Measurements from ENCODE around the gene SMTNL2.
"Not testable (repeated sequence)": the region's sequence is repeated elsewhere in the genome, so short reads cannot be mapped to it uniquely, and the experiment has no call there.

The SMTNL2 gene

DNA sequence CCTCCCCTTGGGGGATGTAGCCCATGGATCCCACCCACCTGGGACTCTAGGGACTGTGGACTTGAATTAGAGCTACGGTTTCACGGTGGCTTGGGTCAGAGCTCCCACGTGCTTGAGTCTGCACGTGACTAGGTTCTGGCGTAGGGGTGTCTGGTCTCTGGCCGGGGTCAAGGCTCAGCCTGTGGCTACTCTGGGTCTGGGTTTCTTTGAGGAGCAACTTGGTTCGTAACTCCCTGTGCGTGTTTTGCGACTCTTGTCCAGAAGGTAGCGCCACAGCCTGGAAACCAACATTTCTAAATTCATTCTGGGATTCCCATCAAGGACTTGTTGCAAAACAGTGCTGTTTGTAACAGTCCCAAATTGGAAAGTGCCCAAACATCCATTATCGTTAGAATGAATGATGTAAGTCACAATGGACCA is 23.5 kb upstream of the SMTNL2 start:
- DNase-seq = no peak

DNA sequence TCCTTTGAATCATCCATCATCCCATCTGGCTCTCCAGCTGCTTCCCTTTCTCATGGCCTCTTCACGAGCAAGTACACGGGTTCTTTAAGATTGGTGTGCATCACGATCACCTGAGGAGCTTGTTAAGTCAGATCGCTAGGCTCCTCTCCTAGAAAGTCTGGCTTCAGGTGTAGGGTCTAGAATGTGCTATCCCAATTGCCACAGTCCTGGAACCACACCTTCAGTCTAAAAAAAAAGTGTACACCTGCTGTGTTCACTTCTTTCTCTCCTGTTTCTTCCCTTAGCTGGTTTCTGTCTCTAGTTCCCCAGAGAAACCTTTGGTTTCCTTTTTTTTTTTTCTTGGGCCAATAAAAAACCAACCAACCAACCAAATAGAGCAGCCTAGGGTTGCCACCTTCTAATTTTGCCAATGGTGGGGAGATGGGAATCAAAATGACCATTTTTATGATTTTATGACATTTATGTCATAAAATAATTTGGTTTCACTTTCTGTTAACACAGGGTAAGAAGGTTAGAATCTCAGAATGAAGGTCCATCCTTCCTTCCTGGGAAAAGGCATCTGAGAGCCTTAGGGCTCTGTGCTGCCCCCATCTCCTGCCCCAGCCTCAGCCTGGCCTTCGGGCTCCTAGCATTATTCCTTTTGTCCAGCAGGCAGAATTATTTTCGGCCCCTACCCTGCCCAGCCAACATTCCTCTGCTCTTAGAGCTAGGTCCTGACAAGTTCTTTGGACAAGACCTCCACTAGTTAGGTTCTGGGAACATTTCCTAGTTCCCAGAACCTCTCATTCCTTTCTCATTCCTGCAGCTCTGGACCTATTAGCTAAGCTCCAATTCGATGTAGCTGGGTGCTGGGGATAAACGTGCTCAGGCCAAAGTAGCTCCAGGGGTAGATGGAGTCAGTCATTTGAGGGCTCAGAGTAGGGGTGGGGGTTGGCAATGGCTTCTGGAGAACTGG is 22.0 kb upstream of the SMTNL2 start:
- no peak for DNase-seq

DNA sequence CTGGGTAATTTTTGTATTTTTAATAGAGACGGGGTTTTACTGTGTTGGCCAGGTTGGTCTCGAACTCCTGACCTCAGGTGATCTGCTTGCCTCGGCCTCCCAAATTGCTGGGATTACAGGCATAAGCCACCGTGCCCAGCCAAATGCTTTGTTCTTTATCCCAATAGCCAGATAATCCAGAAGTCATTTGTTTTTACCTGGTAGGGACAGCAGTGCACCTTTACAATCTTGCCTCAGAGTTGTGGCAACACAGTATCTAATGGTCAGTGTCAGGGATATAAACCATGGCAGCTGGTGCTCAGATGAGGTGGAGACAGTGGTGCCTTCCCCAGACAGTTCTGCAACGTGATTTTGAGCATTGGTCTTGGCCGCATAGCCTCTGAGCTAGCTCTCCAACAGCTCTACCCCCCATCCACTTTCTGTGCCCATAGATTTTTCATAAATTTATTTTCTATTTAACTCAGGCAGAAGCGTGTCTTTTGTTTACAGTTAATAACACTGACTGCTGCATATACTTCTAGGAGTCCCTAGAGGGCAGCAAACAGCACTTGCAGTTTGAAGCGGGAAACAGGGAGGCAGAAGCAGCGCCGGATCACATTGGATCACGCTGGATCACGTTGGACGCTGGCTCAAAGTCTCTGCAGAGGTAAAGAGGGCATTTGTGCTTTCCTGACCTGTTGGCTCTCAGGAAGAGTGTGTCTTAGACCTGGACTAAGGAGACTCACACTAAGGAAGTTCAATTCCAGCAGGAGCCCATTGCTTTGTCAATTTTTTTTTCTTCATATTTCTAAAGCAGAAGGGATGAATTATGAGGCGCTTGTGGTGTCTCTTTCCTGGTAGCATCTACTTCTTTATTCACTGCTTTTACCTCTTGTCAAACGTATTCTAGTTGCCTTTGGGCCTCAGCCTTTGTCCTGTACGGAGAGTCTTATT is 18.9 kb upstream of the SMTNL2 start:
- DNase-seq = no peak

DNA sequence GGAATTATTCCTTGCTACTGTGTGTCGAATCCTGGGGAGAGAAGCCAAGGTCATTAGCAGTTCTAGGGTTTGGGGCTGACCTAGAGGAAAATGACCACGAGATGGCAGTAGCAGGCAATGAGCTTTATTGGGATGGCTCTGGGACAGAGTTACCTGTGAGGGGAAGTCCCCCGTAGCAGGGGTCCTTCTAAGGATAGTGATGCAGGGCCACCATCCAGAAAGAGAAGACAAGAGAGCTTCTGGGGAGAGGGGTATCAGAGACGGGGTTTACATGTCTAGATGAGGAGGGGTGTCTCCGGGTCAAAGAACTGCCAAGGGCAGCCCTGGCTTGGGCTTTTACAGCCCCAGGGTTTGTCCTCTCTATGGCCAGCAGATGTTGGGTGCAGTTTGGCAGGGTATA is 17.5 kb upstream of the SMTNL2 start:
- DNase-seq = no peak

DNA sequence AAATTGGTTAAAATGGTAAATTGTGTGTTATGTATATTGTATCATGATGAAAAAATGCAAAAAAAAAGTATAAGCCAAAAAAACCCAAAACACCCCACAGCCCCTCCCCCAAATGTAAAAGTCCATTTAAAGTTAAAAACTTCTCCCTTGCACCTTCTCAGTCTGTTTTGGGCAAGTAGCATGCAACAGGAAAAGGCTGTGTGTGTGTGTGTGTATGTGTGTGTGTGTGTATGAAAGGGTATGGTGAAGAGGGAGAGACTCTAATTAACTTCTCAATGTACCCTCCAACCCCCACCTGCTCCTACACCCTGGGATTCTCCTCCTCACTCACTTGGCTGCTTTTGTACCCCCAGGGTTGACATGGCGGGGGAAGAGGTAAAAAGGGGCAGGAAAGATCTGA is 14.7 kb upstream of the SMTNL2 start:
- no peak for DNase-seq

DNA sequence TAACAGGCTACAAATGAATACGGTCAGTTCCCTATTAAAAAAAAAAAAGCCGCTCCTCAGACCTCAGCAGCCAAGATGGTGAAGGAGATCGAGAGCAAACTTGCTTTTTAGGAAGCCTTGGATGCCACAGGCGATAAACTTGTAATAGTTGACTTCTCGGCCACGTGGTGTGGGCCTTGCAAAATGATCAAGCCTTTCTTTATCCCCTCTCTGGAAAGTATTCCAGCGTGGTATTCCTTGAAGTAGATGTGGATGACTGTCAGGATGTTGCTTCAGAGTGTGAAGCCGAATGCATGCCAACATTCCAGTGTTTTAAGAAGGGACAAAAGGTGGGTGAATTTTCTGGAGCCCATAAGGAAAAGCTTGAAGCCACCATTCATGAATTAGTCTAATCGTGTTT is 12.2 kb upstream of the SMTNL2 start:
- no peak for DNase-seq

DNA sequence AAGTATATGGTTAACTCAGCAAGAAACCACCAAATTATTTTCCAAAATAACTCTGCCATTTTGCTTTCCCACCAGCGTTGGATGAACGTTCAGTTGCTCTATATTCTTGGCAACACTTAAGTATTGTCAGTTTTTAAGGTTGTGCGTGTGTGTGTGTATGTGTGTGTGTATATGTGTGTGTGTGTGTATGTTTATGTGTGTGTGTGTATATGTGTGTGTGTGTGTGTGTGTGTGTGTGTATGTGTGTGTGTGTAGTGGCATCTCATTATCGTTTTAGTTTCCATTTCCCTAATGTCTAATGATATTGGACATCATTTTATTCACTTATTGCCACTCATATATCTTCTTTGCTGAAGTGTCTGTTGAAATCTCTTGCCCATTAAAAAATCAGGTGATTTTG is 11.2 kb upstream of the SMTNL2 start:
- DNase-seq = no peak

DNA sequence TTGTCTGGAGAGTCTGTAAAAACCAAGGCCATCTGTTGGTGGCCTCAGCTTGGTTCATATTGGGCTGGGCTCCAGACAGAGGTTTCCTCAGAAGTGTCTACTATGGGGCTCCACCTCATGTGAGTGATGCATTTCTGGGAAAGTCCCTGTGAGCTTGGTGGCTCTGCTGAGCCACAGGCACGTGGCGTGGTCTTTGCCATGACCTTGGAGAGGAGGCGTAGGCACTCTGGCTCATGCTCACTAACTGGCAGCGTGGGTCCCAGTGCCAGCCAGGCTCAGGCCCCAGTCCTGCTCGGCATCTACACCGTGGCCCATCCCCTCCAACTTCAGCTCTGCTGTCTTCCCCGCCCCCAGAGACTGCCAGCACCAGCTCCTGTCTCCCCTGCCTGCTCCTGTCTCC is 10.7 kb upstream of the SMTNL2 start:
- DNase-seq = no peak

DNA sequence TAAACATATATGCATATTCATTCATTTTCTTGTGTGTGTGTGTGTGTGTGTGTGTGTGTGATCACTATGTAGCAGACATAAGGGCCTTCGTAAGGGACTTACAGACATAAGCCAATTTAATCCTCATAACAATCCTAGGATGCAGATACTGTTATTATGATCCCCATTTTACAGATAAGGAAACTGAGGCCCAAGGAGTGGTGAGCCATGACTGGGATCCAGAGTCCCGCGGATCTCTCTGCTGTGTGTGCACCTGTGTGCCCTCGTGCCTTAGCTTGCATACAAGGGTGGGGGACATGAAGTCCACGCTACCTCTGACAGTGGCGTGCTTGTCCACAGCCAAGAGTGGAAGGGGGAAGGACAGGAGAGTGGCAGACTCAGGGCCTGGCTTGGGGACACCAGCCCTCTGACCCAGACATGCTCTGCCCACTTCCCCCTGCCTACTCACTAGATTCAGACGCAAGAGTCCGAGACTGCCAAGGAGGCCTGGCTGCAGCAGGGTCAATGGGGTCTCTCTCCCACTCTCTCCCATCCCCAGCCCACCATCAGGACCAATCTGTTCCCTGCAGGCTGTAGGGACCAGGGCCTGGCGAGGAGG is 9.8 kb upstream of the SMTNL2 start:
- no peak for DNase-seq

DNA sequence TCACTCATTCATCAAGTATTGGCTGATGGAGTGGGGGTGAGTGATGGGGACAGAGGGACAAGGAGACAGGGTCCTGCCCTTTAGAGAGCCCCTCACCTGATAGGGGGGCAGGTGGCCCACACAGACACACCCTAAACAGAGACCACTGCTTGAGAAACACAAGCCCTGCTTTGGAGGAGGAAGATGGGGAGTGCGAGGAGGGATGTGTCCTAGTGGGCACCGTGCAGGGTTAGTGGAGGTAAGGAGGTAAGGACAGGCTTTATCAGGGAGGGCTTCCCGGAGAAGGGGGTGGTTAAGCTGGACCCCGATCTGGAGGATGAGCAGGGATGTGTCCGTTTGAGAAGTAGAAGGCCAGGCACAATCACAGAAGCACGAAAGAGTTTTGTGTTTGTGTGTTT is 8.2 kb upstream of the SMTNL2 start:
- no peak for DNase-seq

DNA sequence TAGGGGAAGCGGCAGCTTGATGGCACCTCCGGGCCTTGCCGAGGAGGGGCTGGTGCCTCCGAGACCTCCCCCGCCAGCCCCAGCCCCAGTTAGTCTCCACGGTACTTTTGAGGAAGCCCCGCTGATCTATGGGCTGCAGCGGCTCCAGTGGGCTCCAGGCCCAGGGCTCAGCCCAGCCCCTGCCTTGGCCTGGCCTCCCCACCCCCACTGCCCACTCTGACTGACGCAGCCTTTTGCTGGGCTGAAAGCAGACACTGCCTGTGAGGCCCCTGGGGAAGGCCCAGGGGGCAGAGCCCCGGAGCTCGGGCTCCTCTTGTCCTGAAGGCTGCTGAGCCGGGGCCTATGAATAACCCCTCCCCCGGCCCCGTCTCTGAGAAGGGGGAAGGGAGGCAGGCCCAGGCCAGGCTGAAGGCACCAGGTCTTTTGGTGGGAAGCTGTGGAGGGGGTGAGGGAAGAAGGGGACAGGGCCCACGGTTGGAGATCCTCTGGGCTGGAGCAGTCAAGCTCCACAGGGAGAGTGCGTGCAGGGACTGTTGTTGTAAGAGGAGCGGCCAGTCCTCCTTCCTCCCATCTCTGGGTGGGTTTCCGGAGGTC is 7.5 kb upstream of the SMTNL2 start:
- DNase-seq = no peak

DNA sequence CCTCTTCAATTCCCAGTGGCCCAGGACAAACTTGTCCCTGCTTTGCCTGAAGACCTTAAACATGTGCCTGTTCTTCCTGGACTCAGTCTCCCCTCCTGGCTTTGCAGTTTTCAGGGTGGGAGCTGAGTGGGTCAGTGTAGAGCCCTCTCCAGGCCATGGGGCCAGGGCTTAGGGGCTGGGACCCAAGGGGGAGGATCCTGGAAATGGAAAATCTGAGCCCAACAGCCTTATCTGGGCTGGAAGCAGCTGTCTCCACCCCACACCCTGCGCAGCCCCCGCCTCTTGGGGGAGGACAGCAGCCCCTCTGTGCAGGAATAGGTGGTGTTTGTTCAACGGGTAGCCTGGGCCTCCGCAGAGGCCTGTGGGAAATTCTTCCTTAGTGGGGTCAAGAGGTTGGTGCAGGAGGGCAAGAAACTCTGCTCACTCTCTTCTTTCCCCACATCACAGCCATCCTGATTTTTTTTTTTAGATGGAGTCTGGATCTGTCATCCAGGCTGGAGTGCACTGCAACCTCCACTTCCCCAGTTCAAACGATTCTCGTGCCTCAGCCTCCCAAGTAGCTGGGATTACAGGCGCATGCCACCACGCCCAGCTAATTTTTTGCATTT is 6.8 kb upstream of the SMTNL2 start:
- DNase-seq = no peak

DNA sequence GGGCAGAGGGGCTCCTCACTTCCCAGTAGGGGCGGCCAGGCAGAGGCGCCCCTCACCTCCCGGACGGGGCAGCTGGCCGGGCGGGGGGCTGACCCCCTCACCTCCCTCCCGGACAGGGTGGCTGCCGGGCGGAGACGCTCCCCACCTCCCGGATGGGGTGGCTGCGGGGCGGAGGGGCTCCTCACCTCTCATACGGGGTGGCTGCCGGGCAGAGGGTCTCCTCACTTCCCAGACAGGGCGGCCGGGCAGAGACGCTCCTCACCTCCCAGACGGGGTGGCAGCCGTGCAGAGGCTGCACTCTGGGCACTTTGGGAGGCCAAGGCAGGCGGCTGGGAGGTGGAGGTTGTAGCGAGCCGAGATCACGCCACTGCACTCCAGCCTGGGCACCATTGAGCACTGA is 6.0 kb upstream of the SMTNL2 start:
- DNase-seq = not testable (repeated sequence)

DNA sequence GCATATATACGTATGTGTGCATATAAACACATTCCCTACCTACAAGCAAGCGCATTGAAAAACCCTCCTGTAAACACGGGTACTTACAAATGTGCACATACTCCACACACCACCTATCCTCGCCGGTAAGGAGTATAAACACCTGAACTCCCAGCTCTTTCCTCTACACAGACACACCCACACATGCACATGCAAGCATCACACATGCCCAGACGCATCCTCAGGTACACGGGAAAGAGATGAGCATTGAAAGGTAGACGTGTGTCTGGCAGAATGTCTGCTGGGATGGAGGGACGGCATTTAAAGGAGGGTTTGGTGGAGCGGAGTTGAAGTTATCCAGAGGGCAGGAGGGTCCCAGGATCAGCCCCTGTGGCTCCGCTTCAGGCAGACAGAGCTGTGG is 4.7 kb upstream of the SMTNL2 start:
- DNase-seq = no peak

DNA sequence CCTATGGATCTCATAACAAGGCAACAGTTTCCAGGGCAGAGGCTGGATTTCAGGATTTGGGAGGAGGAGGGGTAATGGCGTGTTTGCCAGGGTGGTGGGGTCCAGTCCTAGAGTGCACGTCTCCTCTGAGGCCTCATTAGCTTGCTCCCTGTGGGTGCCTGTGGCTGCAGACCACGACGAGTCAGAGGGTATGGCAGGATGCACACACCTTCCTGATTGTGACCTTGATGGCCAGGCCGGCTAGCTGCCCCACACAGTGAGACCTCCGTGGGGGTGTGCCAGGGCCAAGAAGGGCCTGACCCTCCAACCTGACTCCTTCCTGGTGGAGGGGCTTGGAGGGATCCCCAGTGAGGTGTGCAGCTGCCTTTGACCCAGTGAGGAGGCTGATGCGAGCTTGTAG is 4.0 kb upstream of the SMTNL2 start:
- DNase-seq = no peak

DNA sequence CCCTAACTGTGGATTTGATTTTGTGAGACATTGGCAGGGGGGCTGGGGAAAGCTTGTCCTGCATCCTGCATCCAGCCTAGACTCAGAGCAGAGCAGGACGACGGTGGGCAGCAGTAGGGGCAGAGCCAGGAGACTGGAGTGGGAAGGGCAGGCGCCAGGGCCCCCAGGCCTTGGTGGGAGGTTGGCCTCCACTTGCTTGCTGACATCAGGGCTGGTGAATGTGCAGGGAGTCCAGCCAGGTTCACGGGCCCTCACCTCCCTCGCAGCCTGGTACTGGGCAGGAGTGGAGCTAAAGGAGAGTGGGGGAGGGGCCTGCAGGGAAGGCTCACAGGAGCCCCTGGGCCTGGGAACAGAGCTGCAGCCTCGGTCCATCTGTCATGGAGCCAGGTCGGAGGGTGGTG is 2.2 kb upstream of the SMTNL2 start:
- no peak for DNase-seq

DNA sequence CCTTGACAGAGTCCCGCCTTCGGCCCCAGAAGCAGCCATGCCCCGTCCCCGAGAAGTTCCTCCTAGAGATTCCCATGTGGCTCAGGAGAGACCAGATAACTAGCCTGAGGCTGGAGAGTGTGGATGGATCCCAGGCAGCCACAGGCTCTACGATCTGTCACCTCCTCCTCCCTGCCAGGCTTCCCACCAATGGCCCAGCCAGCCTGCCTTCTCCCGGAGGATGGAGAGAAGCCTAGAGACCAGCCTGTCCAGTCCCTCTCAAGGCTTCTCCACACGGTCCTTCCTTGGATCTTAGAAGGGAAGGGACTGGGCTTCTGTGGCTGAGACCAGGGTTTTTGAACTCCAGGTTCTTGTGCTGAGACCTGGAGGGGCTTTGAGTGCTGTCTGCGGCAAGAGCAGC is 1.6 kb upstream of the SMTNL2 start:
- DNase-seq = no peak

DNA sequence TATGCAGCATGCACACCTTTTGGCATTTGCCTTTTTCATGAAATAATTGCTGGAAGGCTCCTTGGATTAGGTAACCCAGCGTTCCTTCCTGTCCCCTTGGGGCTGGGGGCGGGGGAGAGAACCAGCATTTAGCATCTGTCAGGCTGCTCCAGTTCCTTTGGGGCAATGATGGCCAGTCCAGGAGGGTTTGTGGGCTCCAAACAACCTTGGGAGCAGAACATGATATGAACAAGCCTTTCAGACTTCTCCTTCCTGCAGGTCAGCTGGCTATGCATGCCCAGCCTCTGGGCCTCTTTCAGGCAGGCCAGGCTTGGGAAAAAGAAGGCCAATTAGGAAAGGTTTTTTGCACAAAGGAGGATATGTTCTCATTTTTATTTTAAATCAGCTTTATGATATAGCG is 1.1 kb upstream of the SMTNL2 start:
- no peak for DNase-seq

DNA sequence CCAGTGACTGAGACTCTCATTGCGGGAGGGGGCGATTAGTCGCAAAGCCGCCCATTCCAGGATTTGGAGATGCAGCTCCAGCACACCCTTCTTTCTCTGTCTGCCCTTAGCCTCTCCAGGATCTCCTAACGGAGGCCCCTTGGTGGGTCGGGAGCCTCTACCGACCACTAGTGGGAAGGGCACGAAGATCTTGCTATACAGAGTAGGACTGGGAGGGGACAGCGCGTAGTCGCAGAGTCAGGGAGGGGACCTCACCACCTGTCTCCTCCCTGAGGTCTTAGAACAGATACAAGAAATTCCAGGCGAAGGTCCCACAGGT is 588 bp upstream of the SMTNL2 start:
- no peak for DNase-seq

DNA sequence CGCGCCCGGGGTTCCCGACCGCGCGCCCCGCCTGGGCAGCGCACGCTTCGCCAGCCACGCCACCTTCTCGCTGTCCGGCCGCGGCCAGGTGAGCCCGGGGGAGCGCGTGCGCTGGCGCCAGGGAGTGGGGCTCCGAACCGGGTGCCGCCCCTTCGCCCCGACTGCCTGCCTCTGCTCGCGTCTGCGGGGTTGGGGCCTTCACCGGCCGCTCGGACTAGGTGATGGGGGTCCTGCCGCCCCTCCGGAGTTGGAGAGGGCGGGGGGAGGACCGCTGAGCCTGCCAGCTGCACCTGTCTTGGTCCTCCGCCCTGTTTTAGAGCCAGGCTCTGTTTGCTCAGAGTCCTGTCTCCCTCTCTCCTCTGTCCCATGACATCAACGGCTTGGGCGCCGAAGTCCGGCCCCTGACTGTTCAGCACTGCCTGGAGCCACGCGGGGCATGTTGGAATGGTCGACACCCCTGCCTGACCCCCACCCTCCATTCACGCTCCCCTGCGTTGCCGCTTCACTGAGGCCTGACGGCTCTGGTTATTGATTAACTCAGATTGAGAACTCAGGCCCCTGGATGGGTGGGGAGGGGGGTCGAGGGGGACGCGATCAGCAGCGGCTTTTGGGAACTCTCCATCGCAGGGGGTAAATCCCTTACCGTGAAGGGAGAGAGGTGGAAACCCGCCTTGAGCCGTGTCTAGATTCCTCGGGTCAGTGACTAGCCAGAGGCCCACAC is 748 bp downstream of the SMTNL2 start:
- DNase-seq = no peak

DNA sequence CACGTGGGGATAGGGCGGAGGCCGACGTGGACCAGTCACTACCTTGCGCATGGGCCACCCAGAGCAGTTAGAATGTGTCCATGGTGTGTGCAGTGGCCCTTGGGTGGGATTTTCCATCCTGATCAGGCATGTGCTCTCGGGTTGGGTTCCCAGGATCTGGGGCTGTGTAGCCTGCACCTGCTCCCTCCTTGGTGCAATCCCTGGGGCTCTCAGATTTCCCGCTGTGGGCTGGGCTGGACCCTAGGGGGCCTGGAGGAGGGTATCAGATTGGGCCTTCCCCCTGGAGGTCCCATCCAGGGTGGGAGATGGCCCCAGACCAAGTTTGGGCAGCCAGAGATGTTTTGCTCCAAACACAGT is 1.3 kb downstream of the SMTNL2 start:
- DNase-seq = no peak

DNA sequence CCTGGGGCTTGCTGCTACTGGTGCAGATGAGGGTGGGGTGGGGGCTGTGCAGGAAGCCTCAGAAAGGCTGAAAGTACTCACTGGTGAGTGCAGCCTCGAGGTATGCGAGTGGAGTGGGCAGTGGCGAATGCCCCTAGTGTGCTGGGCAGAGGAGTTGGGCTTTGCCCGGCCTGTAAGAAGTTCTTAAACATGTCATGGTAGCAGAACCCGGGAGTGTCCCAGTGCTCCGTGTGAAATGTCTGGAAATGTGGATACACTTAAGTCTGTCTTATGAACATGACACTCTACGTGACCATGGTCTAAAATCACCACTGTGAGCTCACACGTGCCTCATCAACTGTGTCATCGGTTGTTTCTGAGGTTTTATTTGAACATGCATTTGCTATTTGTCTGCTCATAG is 1.7 kb downstream of the SMTNL2 start:
- no peak for DNase-seq

Data from cortex of kidney (tissue), 1 donor.